HTR-8/SVneo (cell line): Measurements from ENCODE around the gene FAM111B.
"Not testable (repeated sequence)": the region's sequence is repeated elsewhere in the genome, so short reads cannot be mapped to it uniquely, and the experiment has no call there.

Experiments used
- DNase-seq: peaks from one replicate; pipeline ENCODE4 v3.0.0; 2011; ENCODE audit warnings: low spot score, mixed read lengths; ENCODE audit not compliant: insufficient read length
- FAIRE-seq: peaks from 2 replicates; lab custom pipeline; 2011; peaks lifted over from hg19 to GRCh38; lab: Jason Lieb, UNC

Gene FAM111B, protein sequence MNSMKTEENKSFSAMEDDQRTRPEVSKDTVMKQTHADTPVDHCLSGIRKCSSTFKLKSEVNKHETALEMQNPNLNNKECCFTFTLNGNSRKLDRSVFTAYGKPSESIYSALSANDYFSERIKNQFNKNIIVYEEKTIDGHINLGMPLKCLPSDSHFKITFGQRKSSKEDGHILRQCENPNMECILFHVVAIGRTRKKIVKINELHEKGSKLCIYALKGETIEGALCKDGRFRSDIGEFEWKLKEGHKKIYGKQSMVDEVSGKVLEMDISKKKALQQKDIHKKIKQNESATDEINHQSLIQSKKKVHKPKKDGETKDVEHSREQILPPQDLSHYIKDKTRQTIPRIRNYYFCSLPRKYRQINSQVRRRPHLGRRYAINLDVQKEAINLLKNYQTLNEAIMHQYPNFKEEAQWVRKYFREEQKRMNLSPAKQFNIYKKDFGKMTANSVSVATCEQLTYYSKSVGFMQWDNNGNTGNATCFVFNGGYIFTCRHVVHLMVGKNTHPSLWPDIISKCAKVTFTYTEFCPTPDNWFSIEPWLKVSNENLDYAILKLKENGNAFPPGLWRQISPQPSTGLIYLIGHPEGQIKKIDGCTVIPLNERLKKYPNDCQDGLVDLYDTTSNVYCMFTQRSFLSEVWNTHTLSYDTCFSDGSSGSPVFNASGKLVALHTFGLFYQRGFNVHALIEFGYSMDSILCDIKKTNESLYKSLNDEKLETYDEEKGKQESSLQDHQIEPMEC

DNA sequence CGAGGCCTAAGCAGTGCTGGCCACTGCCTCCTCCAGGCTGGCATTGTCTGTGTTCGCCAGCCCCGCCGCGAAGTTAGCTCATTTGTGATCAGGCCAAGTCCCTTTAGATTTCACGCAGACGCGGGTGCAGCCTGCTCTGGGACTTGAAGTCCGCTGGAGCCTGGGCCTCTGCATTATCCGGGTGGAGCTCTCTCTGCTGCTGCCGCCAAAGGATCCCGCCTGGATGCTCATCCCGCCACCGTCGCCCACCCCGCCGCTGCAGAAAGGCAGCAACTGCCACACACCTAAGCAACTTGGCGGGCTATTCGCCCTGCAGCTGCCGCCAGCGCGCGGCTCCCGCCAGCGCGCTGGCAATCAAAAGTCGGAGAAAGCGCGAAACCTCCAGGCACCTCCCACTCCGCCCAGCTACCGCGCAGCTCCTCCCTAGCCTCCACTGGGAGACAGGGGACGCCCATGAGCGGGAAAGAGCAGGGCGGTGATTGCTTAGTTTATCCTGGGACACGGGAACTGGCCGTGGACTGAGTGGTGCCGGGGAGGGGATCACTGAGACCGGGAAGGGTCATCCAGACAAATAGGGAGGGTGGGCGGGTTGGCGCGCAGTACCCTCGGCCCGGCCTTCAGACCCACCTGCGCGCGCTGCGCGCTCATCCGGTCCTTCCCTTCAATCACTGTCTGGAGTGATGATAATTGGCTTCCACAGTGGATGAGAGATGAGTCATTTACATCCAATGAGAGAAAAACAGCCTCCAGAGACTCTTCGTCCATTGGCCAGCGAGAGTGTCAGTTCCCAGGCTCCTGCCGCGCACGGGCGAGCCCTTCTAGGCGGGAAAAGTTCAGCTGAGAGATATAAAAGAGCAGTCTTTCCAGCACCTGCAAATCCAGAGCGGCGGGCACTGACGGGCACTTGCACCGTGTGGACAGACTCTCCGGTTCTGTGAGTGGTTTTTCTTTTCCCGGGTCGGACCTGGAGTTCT, at the start of gene FAM111B:
FAM111B (plus strand) TSS at position 875 of the 974 bp plus-strand sequence. CDS start 2,389 bp downstream, outside the sequence.
- DNase-seq (peak; percentile 84), FAIRE-seq (no peak)

DNA sequence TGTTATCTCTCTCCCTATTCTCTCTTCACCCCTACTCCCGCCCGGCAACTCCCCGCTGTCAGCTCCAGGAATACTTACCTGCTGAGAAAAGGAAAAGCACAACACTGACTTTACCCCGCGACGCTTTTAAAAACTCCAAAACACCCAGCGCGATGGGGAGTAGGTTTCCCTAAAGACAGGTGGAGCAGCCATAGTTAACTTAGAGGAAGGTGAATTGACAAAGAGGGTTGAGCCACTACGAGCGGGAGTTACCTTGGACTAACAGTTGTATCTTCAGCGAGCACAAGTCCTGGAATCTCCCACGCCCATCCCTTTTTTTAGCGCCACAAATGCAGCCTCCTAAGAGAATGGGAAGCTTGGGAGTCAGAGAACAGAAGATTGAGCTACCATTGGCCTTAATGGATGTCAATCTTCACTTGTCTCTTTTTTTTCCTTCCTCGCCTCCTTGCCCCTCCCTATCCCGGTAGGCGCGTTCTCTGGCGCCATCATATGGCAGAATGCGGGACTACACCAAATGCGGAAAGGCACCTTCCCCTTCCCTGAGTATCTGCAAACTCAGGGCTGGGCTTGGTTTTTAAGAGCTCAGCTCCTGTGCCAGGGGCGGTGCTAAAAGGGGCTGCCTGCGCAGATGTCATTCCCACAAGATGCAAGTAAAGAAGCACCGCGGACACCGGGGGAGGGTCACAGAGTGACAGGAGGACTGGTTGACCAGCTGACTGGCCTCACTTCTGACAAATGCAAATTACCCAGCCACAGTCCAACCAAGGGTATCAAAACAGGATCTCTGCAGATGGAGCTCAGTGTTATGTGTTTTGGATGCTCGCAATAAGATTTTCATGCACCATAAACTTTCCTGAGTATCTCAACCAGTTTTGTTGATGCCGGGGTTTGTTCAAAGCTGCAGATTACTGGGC, 48.7 kb upstream of the FAM111B start:
- FAIRE-seq (peak; percentile 40), DNase-seq (peak; percentile 68)

DNA sequence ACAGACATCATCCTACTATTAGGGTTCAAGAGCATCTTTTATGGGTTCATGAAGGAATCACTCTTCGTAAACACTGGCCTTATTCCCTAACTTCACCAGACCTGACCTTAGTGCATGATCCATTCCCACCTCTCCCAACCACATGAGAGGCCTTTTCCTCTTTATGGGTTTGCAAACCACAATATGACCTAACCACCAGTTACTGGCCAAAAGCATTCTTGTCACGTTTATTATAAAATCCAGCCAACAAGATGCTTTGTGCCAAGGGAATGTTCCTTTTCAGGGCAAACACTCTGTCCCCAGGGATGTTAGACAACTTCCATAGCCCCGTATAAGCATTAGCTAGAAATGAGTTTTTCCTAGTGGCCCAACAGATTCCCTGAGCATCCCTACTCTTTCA, 46.9 kb upstream of the FAM111B start:
- FAIRE-seq, DNase-seq: not testable (repeated sequence)

DNA sequence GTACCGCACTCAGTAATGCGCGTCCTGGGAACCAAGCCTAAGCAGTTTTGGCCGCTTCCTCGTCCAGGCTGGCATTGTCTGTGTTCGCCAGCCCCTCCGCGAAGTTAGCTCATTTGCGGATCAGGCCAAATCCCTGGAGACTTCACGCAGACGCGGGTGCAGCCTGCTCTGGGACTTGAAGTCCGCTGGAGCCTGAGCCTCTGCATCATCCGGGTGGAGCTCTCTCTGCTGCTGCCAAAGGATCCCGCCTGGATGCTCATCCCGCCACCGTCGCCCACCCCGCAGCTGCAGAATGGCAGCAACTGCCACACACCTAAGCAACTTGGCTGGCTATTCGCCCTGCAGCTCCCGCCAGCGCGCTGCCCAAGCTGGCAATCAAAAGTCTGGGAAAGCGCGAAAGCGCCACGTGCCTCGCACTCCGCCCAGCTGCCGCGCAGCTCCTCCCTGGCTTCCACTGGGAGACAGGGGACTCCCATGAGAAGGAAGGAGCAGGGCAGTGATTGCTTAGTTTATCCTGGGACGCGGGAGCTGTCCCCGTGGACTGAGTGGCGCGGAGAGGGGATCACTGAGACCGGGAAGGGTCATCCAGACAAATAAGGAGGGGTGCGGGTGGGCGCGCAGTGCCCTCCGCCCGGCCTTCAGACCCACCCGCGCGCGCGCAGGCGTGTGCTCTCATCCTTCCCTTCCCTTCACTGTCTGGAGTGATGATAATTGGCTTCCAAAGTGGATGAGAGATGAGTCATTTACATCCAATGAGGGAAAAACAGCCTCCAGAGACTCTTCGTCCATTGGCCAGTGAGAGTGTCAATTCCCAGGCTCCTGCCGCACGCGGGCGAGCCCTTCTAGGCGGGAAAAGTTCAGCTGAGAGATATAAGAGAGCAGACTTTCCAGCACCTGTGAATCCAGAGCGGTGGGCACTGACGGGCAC, 44.2 kb upstream of the FAM111B start:
- DNase-seq (no peak), FAIRE-seq (no peak)

DNA sequence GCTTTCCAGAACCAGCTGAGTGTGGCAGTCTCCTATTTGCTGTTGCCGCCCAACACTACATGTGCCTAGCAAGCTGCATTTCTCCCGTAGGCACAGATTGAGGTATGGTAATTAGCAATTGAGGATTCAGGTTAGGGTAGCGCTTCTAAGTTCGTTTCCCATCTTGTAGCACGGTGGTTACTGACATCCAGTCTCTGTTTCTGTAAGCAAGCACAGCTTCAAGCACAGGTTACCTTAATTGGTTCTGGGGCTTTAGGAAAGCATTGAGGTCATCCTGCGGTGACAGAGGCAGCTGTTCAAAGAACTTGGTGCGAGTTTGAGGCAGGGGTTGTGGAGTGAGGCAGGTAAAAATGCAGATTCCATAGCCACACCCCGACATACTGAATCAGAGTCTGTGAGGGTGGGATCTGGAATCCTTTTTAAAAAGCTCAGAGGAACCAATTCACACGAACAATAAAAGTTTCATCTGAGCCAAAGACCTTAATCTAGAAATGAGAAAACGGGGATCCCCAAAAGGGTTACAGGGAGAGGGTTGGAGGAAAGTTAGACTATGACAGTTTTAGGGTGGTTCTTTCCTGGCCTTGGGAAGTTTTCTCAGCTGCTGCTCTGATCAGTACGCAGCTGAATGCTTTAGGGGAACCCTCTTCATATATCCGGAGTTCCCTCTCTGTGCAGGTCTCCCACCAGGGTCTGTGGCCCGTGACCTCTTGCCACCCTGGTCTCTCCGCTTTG, 42.9 kb upstream of the FAM111B start:
- not testable (repeated sequence) for DNase-seq, FAIRE-seq

DNA sequence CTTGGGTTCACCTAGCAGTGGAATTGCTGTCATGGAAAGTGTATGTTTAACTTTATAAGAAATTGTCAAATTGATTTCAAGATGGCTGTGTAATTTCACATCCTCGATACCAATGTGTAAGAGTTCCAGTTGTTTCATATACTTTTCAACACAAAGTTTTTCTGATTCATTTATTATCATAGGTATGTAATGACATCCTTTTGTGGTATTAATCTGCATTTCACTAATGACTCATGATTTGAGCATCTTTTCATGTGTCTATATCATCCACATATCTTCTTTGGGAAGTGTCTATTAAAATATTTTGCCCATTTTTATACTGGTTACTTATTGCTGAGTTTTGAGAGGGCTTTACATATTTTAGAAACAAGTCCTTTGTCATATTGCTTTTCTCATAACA, 38.0 kb upstream of the FAM111B start:
- DNase-seq (no peak), FAIRE-seq (no peak)

DNA sequence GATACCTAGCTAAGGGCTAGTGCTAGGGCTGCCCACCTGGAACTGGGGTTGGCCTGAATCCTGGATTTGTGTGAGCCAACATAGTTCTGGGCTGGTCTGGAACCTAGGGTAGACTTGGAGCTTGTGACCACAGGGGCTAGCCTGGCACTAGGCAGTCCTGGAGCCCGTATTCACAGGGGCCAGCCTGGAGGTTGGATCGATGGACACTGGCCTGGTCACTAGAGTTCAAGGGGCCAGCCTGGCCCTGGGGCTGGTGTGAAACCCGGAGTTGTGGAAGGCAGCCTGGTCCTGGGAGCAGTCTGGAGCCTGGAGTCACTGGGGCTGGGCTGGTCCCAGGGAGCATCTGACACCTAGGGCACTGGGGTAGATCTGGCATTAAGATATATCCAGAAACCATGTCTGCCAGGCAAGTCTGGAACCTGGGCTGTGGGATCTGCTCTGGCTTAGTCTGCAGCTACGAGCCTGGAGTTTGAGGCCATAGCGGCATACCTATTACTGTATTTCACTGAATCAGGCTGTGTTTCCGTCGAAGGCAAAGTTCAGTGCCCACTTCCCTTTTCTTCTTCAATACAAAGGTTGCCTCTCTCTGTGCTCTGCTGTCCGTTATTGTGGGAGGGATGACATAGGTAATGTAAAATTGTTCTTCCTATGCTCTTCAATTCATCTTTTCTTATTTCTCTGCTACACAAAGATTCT, 30.0 kb upstream of the FAM111B start:
- DNase-seq, result no peak
- no peak for FAIRE-seq

DNA sequence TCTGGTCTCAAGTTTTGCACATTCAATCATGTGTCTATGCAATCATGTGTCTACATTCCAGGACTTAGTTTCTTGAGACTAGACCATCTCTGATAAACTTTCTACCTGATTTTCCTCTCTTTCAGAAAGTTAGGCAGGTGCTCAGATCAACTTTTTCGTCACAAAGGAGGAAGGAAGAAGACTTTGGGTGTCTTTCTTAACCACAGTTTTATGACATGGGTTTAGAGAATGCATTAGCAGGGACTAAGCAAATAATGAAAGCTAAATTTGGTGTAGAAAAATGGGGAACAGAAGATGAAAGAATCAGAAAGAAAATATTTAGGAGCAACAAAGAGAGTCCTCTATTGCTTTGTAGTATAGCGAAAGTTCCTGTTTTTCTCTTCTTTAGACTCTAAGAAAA, 28.6 kb upstream of the FAM111B start:
- no peak for FAIRE-seq
- no peak for DNase-seq

DNA sequence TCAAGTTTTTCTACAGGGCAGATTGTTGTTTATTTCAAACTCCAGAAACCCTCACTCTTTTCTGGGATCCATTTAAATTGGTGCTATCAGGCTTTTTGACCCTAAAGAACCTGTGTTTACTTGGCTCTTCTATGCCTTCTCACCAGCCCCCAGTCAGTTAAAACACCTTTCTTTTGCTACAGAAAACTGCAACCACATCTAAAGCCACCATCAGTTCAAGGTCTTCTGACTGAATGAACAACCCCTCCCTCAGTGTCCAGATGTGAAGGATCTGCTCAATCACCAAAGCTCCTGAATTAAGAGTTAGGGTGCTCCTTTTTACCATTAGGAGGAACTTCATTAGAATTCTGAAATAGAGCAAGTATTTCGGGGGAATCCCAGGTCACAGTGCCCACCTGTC, 28.0 kb upstream of the FAM111B start:
- FAIRE-seq (no peak), DNase-seq (no peak)

DNA sequence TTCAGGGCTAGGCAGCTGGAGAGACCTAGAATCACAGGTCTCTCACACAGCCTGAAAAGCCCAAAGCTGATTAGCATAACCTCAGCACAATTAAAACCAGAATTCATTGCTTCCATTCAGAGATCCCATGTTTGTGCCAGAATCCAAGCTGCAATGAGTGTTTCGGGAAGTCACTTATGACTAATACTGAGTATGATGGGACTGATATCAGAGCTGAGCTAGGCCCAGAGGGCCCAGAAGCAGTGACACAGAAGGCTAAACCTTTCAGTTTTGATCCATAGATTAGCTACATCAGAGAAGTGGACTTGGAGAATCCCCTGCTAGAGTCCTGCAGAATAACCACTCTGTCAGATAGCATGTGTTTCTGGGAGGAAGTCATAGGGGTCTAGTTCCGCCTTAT, 26.6 kb upstream of the FAM111B start:
- not testable (repeated sequence) for DNase-seq, FAIRE-seq

DNA sequence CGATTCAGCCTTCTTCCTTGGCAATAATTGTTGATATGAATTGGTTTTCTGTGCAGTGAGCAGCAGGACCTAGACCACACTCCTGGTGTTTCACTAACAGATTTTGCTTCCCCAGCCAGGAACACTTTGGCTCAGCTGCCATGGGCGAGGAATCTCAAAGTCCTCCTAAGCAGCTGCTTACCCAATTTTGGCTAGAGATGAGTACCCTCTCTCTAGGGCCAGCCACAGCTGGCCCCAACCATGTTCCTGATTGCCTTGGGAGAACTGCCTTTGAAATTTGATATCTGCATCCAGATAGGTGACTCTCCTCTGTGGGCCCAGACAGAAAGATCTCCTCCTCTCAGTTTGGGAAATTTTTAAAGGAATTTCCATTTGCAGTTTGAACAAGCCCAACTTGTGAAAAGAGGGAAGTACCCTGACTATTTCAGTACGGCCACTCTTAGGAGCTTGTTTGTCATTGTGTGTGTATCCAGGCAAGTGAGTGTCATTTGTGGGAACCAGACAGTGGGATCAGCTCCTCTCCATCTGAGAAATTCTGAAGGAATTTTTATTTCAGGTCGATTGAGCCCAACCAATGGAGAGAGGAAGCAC, 25.5 kb upstream of the FAM111B start:
- FAIRE-seq, DNase-seq: not testable (repeated sequence)

DNA sequence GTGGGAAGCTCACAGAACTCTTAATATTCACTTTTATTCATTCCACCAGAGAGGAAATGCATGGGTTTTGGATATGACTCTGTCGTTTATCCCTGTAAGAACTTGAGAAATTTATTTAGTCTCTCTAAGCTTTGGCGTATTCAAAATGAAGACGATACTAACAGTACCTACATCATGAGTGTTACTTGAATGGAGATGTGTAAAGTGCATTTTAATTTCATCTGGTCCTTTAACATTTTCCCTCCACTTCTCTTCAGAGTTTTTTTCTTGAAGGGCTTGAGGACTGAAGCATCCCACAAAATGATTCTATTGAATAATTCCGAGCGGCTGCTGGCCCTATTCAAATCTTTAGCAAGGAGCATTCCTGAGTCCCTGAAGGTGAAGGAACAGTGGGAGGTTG, 21.0 kb upstream of the FAM111B start, which contains the start of gene GLYATL1B:
GLYATL1B (plus strand) TSS at position 301 of the 400 bp plus-strand sequence; CDS start at position 301, 0 bp downstream.
- DNase-seq, FAIRE-seq: not testable (repeated sequence)

DNA sequence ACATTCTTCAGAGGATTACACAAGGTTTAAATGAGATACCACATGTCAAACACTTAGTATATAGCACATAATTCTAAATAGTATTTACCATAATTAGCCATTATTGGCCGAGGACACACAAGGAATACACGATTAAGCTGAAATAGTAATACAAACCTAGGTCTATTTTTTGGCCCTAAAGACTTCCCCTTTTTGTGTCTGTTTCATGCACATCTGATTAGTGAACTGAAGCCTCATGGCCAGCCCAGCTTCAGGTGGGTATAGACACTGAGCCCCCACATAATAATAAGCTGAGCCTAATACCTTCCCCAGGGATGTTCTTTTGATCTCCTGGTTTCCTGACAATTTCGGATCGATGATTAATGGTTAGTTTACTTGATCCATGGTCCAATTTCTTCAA, 18.9 kb upstream of the FAM111B start:
- FAIRE-seq, result no peak
- DNase-seq, result no peak

DNA sequence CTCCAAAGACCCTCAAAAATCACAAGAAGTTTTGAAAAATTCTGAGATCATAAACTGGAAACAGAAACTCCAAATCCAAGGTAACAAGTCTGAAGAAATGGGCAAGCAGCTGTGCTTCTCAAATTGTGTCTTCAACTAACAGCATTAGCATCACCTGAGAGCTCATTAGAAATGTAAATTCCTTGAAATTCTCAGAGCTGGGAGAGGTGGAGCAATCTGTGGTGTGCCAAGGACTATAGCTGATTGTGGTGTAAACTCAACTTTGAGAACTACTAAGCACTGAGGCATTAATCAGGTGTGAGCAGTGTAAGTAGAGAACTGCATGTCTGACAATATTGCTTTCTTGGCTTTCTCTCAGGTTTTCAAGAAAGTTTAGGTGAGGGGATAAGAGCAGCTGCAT, 13.5 kb upstream of the FAM111B start:
- DNase-seq, FAIRE-seq: not testable (repeated sequence)

DNA sequence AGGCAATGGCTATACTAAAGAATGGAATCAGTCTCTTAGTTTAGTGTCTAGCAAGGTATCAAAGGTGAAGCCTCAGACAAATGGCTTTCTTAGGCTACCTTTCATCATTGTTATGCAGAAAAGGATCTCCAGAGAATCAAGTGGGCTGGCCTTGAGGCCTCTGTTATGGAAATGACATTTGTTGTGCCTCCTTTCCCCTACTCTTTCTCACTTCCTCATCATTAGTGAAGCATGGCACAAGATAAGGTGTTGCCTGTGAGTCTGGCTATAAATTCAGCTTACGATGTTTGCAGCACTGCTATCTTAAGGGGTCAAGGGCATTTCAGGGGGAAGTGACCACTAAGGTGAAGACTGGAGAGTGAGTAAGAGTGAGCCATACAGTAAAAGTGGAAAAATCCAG, 11.8 kb upstream of the FAM111B start:
- not testable (repeated sequence) for FAIRE-seq

DNA sequence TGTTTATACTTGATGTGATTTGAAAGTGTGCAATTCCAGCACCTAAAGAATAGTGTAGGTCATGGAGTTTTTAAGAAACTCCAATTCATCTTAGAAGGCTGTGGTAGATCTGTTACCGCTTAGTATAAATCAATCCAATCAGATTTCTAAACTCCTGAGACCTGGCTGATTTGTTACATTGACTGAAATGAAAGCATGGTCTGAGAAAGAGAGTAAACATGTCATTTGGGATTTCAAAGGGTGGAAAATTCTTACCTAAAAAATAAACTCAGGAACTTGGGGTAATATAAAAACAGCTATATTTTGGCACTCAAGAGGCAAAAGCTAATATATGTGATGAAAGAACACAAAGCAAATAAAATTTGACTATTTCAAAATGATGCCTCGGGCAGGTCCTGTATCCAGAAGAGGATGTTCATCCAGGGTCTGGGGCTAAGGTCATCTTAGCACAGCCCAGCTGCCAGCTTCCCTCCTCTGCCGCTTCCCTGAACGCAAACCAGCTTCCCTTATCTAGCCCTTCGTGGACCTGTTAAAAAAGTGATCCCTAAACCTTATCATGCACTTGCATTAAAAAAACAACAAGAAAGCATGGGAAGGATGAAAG, 11.0 kb upstream of the FAM111B start:
- not testable (repeated sequence) for DNase-seq, FAIRE-seq

More for the DNA sequence above, 11.8 kb upstream of the FAM111B start:
- not testable (repeated sequence) for DNase-seq
